ENCODE data around the gene TTPAL.

TTPAL gene

DNA sequence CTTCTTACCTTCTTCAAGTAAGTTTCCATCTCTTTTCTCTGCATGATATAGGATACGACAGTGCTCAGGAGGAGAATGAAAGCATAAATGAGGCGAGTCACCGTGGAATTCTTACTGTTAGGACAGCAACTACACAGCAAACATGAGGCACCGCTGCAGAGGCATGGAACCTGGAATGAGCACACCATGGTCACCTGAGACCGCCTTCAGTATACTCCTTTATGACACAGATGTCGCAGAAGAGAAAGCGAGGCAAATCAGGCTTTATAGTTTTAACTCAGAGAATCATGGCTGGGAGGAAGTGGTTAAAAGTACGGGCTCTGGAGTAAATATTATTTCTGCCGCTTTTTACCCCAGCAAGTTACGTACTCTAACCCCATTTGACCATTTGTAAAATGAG lies 38.2 kb downstream of the TTPAL start:
- Histone ChIP-seq H3K36me3 (ENCODE audit: control insufficient read depth in 4 of 4, insufficient read depth in 4 of 4, low read length in 3 of 4) (peaks cover 21 to 48% (median 25%) of the 10 kb centered on the region in 4 experiments), H3K27me3 (replicated peaks in 2 of 5; ENCODE audit: control insufficient read depth in 4 of 5, insufficient read depth in 5 of 5, low read length in 4 of 5) (no peaks in the 10 kb centered on the region), H3K4me3 (ENCODE audit: control insufficient read depth in 1 of 7, extremely low read depth in 1 of 7, insufficient read depth in 4 of 7, low read depth in 2 of 7, low read length in 6 of 7) (no peak overlapping the region), H3K27ac (ENCODE audit: insufficient read depth in 1 of 2, low read depth in 1 of 2, low read length in 2 of 2, poor library complexity in 1 of 2, severe bottlenecking in 2 of 2) (peak overlapping the region in 1 of 2 experiments; percentile 9), H3K9me3 (ENCODE audit: control extremely low read depth in 1 of 5, control insufficient read depth in 4 of 5, insufficient read depth in 2 of 5, low read depth in 1 of 5, low read length in 4 of 5) (no peaks in the 10 kb centered on the region), H3K4me1 (ENCODE audit: control extremely low read depth in 1 of 4, control insufficient read depth in 4 of 4, insufficient read depth in 4 of 4, low read length in 3 of 4) (peaks cover 0 to 6% (median 0%) of the 10 kb centered on the region in 4 experiments)
- ChIA-PET CTCF (interaction anchor here (0.8 to 1.3 kb wide), 4 partner anchors 20 to 96 kb away, joined by 3 to 6 read pairs (median 4); no protein-coding TSS in a partner anchor), POLR2A (interaction anchor here (0.6 to 0.8 kb wide), 2 partner anchors 38 to 79 kb away, joined by 3 to 4 read pairs; partner anchors contain the start of gene TTPAL)
- DNase-seq, result no peak
- WGBS (ENCODE audit: insufficient coverage), result 98% methylated on average over 8 of the region's 10 CpGs

DNA sequence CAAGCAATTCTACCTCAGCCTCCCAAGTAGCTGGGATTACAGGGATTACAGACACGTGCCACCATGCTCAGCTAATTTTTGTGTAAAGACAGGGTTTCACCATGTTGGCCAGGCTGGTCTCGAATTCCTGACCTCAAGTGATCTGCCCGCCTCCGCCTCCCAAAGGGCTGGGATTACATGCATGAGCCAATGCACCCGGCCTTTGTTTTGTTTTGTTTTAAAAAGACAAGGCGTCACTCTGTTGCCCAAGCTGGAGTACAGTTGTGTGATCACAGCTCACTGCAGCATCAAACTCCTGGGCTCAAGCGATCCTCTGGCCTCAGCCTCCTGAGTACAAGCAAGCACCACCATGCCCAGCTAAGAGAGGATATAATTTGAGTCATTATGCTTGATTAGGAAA lies 40.8 kb downstream of the TTPAL start:
- Histone ChIP-seq H3K27ac (ENCODE audit: insufficient read depth in 1 of 2, low read depth in 1 of 2, low read length in 2 of 2, poor library complexity in 1 of 2, severe bottlenecking in 2 of 2) (no peak overlapping the region), H3K4me3 (ENCODE audit: control insufficient read depth in 1 of 7, extremely low read depth in 1 of 7, insufficient read depth in 4 of 7, low read depth in 2 of 7, low read length in 6 of 7) (no peak overlapping the region), H3K9me3 (ENCODE audit: control extremely low read depth in 1 of 5, control insufficient read depth in 4 of 5, insufficient read depth in 2 of 5, low read depth in 1 of 5, low read length in 4 of 5) (no peaks in the 10 kb centered on the region), H3K4me1 (ENCODE audit: control extremely low read depth in 1 of 4, control insufficient read depth in 4 of 4, insufficient read depth in 4 of 4, low read length in 3 of 4) (peaks cover 6 to 29% (median 17%) of the 10 kb centered on the region in 4 experiments), H3K36me3 (ENCODE audit: control insufficient read depth in 4 of 4, insufficient read depth in 4 of 4, low read length in 3 of 4) (peaks cover 11 to 26% (median 18%) of the 10 kb centered on the region in 4 experiments), H3K27me3 (replicated peaks in 2 of 5; ENCODE audit: control insufficient read depth in 4 of 5, insufficient read depth in 5 of 5, low read length in 4 of 5) (no peaks in the 10 kb centered on the region)
- no peak for DNase-seq
- WGBS (ENCODE audit: insufficient coverage), result 98% methylated on average over 7 of the region's 7 CpGs
- ChIA-PET CTCF (interaction anchor here (1.2 to 2.1 kb wide), 2 partner anchors 8 to 12 kb away, joined by 3 to 5 read pairs; no protein-coding TSS in a partner anchor), POLR2A (no interaction called here)

- ChIA-PET CTCF (interaction anchor here (2.1 kb wide), 1 partner anchor 9 kb away, joined by 5 read pairs; no protein-coding TSS in a partner anchor), POLR2A (interaction anchor here (0.7 kb wide), 1 partner anchor 435 kb away, joined by 3 read pairs; no protein-coding TSS in a partner anchor)
- Histone ChIP-seq H3K36me3 (ENCODE audit: control insufficient read depth in 4 of 4, insufficient read depth in 4 of 4, low read length in 3 of 4) (peaks cover 7 to 23% (median 11%) of the 10 kb centered on the region in 4 experiments), H3K27ac (ENCODE audit: insufficient read depth in 1 of 2, low read depth in 1 of 2, low read length in 2 of 2, poor library complexity in 1 of 2, severe bottlenecking in 2 of 2) (no peak overlapping the region), H3K27me3 (replicated peaks in 2 of 5; ENCODE audit: control insufficient read depth in 4 of 5, insufficient read depth in 5 of 5, low read length in 4 of 5) (no peaks in the 10 kb centered on the region), H3K4me1 (ENCODE audit: control extremely low read depth in 1 of 4, control insufficient read depth in 4 of 4, insufficient read depth in 4 of 4, low read length in 3 of 4) (peaks cover 9 to 33% (median 20%) of the 10 kb centered on the region in 4 experiments), H3K9me3 (ENCODE audit: control extremely low read depth in 1 of 5, control insufficient read depth in 4 of 5, insufficient read depth in 2 of 5, low read depth in 1 of 5, low read length in 4 of 5) (no peaks in the 10 kb centered on the region), H3K4me3 (ENCODE audit: control insufficient read depth in 1 of 7, extremely low read depth in 1 of 7, insufficient read depth in 4 of 7, low read depth in 2 of 7, low read length in 6 of 7) (no peak overlapping the region)
- no peak for DNase-seq
- WGBS (ENCODE audit: insufficient coverage), result 100% methylated on average over 1 of the region's 3 CpGs
Observed at GRCh38 chr20:44517454-44517853, 41.8 kb downstream of the TTPAL start.

GRCh38 chr20:44518248-44518647 lies 42.6 kb downstream of the TTPAL start:
- ChIA-PET POLR2A (interaction anchor here (0.6 kb wide), 1 partner anchor 461 kb away, joined by 3 read pairs; no protein-coding TSS in a partner anchor), CTCF (interaction anchor here (0.6 kb wide), 1 partner anchor 30 kb away, joined by 3 read pairs; no protein-coding TSS in a partner anchor)
- 67% methylated on average over 2 of the region's 3 CpGs for WGBS (ENCODE audit: insufficient coverage)
- peak in 1 of 3 donors; percentile 14 for DNase-seq
- H3K36me3 ChIP-seq (ENCODE audit: control insufficient read depth in 4 of 4, insufficient read depth in 4 of 4, low read length in 3 of 4), result peaks cover 4 to 18% (median 7%) of the 10 kb centered on the region in 4 experiments
- H3K4me3 ChIP-seq (ENCODE audit: control insufficient read depth in 1 of 7, extremely low read depth in 1 of 7, insufficient read depth in 4 of 7, low read depth in 2 of 7, low read length in 6 of 7), result no peak overlapping the region
- H3K4me1 ChIP-seq (ENCODE audit: control extremely low read depth in 1 of 4, control insufficient read depth in 4 of 4, insufficient read depth in 4 of 4, low read length in 3 of 4), result peaks cover 11 to 38% (median 24%) of the 10 kb centered on the region in 4 experiments
- peak overlapping the region in 1 of 2 experiments; percentile 61 for H3K27ac ChIP-seq (ENCODE audit: insufficient read depth in 1 of 2, low read depth in 1 of 2, low read length in 2 of 2, poor library complexity in 1 of 2, severe bottlenecking in 2 of 2)
- H3K9me3 ChIP-seq (ENCODE audit: control extremely low read depth in 1 of 5, control insufficient read depth in 4 of 5, insufficient read depth in 2 of 5, low read depth in 1 of 5, low read length in 4 of 5), result no peaks in the 10 kb centered on the region
- H3K27me3 ChIP-seq (replicated peaks in 2 of 5; ENCODE audit: control insufficient read depth in 4 of 5, insufficient read depth in 5 of 5, low read length in 4 of 5), result no peaks in the 10 kb centered on the region

- POLR2A ChIA-PET, result interaction anchor here (1.0 to 1.5 kb wide), 5 partner anchors 13 to 88 kb away, joined by 3 to 6 read pairs (median 4); no protein-coding TSS in a partner anchor
- Histone ChIP-seq H3K4me3 (ENCODE audit: control insufficient read depth in 1 of 7, extremely low read depth in 1 of 7, insufficient read depth in 4 of 7, low read depth in 2 of 7, low read length in 6 of 7) (peak overlapping the region in 6 of 7 experiments; percentile 92 to 100 (median 98)), H3K27me3 (replicated peaks in 2 of 5; ENCODE audit: control insufficient read depth in 4 of 5, insufficient read depth in 5 of 5, low read length in 4 of 5) (no peaks in the 10 kb centered on the region), H3K27ac (ENCODE audit: insufficient read depth in 1 of 2, low read depth in 1 of 2, low read length in 2 of 2, poor library complexity in 1 of 2, severe bottlenecking in 2 of 2) (peak overlapping the region; percentile 98 to 100), H3K4me1 (ENCODE audit: control extremely low read depth in 1 of 4, control insufficient read depth in 4 of 4, insufficient read depth in 4 of 4, low read length in 3 of 4) (peaks cover 11 to 38% (median 24%) of the 10 kb centered on the region in 4 experiments), H3K36me3 (ENCODE audit: control insufficient read depth in 4 of 4, insufficient read depth in 4 of 4, low read length in 3 of 4) (peaks cover 0 to 8% (median 2%) of the 10 kb centered on the region in 4 experiments), H3K9me3 (ENCODE audit: control extremely low read depth in 1 of 5, control insufficient read depth in 4 of 5, insufficient read depth in 2 of 5, low read depth in 1 of 5, low read length in 4 of 5) (no peaks in the 10 kb centered on the region)
- WGBS (ENCODE audit: insufficient coverage), result 91% methylated on average over 1 of the region's 3 CpGs
- CTCF ChIA-PET, result interaction anchor here (0.9 to 2.6 kb wide), 8 partner anchors 9 to 89 kb away, joined by 3 to 9 read pairs (median 6); no protein-coding TSS in a partner anchor
- DNase-seq, result no peak
Observed at GRCh38 chr20:44520881-44521280, 45.2 kb downstream of the TTPAL start.

GRCh38 chr20:44521484-44522481 lies 46.1 kb downstream of the TTPAL start, which contains the start of gene SERINC3:
Gene SERINC3, minus strand, starts transcription at chr20:44522070. Its CDS starts 119 bp downstream, at chr20:44521951.
- CTCF ChIA-PET, result interaction anchor here (0.6 to 2.6 kb wide), 10 partner anchors 8 to 88 kb away, joined by 3 to 9 read pairs (median 4); no protein-coding TSS in a partner anchor
- H3K4me1 ChIP-seq (ENCODE audit: control extremely low read depth in 1 of 4, control insufficient read depth in 4 of 4, insufficient read depth in 4 of 4, low read length in 3 of 4), result peaks cover 11 to 41% (median 24%) of the 10 kb centered on the region in 4 experiments
- no peaks in the 10 kb centered on the region for H3K27me3 ChIP-seq (replicated peaks in 2 of 5; ENCODE audit: control insufficient read depth in 4 of 5, insufficient read depth in 5 of 5, low read length in 4 of 5)
- peak within 1 kb of the TSS; percentile 65 to 100 (median 97) for H3K4me3 ChIP-seq (ENCODE audit: control insufficient read depth in 1 of 7, extremely low read depth in 1 of 7, insufficient read depth in 4 of 7, low read depth in 2 of 7, low read length in 6 of 7)
- H3K9me3 ChIP-seq (ENCODE audit: control extremely low read depth in 1 of 5, control insufficient read depth in 4 of 5, insufficient read depth in 2 of 5, low read depth in 1 of 5, low read length in 4 of 5), result no peaks in the 10 kb centered on the region
- POLR2A ChIA-PET, result interaction anchor here (0.9 to 1.5 kb wide), 9 partner anchors 10 to 125 kb away, joined by 3 to 6 read pairs (median 3); no protein-coding TSS in a partner anchor
- peak within 1 kb of the TSS; percentile 98 to 100 for H3K27ac ChIP-seq (ENCODE audit: insufficient read depth in 1 of 2, low read depth in 1 of 2, low read length in 2 of 2, poor library complexity in 1 of 2, severe bottlenecking in 2 of 2)
- DNase-seq, result peak; percentile 97 to 99 (median 99)
- H3K36me3 ChIP-seq (ENCODE audit: control insufficient read depth in 4 of 4, insufficient read depth in 4 of 4, low read length in 3 of 4), result peaks cover 0 to 8% (median 1%) of the 10 kb centered on the region in 4 experiments
- under 1% methylated on average over 38 of the region's 49 CpGs for WGBS (ENCODE audit: insufficient coverage)

Measured in common myeloid progenitor, CD34-positive (primary cell).